WTC11 (cell line): ENCODE data around the gene MAGEE1. TPM values are rescaled to one million over a fixed set of nuclear protein-coding genes. Genes with fewer than 3 reads are reported as not detected.
A peak's percentile ranks its signal among the peaks of the same experiment; 100 is the strongest.

Experiments used
- ATAC-seq: fragments of 200-7000 bp; cut with Tn5 transposase; 2 replicates; pipeline ENCODE4 v1.10.0; 2021; ENCODE audit warnings: mild to moderate bottlenecking, moderate library complexity
- Bru-seq: library from RNA; stranded (reverse); fragments of 400-500 nt; gene quantifications from one replicate; lab custom pipeline; 2021; lab: Mats Ljungman, UMichigan
- CTCF ChIA-PET: fragments of 300-600 bp; sonication (Branson Sonifier 250); formaldehyde crosslinking; loops from one replicate; lab custom pipeline; 2021; ENCODE audit warnings: antibody characterized with exemption; lab: Charles Lee
- POLR2A ChIA-PET: fragments of 350-600 bp; sonication (Branson Sonifier 250); formaldehyde crosslinking; loops from one replicate; lab custom pipeline; 2021; ENCODE audit warnings: antibody characterized with exemption; lab: Charles Lee
- DNase-seq: peaks from one replicate; pipeline ENCODE4 v3.0.0; 2021; ENCODE audit warnings: low spot score
- H3K27ac Mint-ChIP-seq: 2 replicates; pipeline ENCODE4 v1.8.0; 2021; ENCODE audit warnings: mixed read lengths
- H3K27me3 Mint-ChIP-seq: 2 replicates; pipeline ENCODE4 v1.8.0; 2021; ENCODE audit warnings: low read depth, mild to moderate bottlenecking, moderate library complexity, mixed read lengths
- H3K36me3 Mint-ChIP-seq: 2 replicates; pipeline ENCODE4 v1.8.0; 2021; ENCODE audit warnings: mixed read lengths
- H3K4me1 Mint-ChIP-seq: 2 replicates; pipeline ENCODE4 v1.8.0; 2022; ENCODE audit warnings: mixed read lengths
- H3K4me3 Mint-ChIP-seq: 2 replicates; pipeline ENCODE4 v1.8.0; 2021; ENCODE audit warnings: mild to moderate bottlenecking, moderate library complexity, mixed read lengths
- H3K9me3 Mint-ChIP-seq: 2 replicates; pipeline ENCODE4 v1.8.0; 2021; ENCODE audit warnings: mixed read lengths
- ATF6 ChIP-seq: sonication (generic); formaldehyde crosslinking; IDR thresholded peaks from 2 replicates; pipeline ENCODE4 v1.8.1; 2023; ENCODE audit warnings: mild to moderate bottlenecking, missing genetic modification reagents
- CBFB ChIP-seq: sonication (generic); formaldehyde crosslinking; IDR thresholded peaks from 2 replicates; pipeline ENCODE4 v1.8.1; 2022; ENCODE audit warnings: mild to moderate bottlenecking, low read depth, missing genetic modification reagents
- CDX4 ChIP-seq: fragments of 250-450 bp; sonication (Bioruptor Pico); IDR thresholded peaks from 2 replicates; pipeline ENCODE4 v1.9.0; 2021; ENCODE audit warnings: moderate library complexity, mild to moderate bottlenecking, inconsistent platforms, borderline replicate concordance
- CREM ChIP-seq: sonication (generic); formaldehyde crosslinking; IDR thresholded peaks from 2 replicates; pipeline ENCODE4 v1.8.1; 2022; ENCODE audit warnings: mild to moderate bottlenecking, missing genetic modification reagents, moderate library complexity
- ELF4 ChIP-seq: sonication (generic); formaldehyde crosslinking; IDR thresholded peaks from 2 replicates; pipeline ENCODE4 v1.8.1; 2022; ENCODE audit warnings: low read depth, mild to moderate bottlenecking, moderate library complexity, missing genetic modification reagents
- ESRRA ChIP-seq: sonication (generic); formaldehyde crosslinking; IDR thresholded peaks from 2 replicates; pipeline ENCODE4 v1.8.1; 2022; ENCODE audit warnings: mild to moderate bottlenecking, missing genetic modification reagents, borderline replicate concordance
- FOXP4 ChIP-seq: sonication (generic); formaldehyde crosslinking; IDR thresholded peaks from 2 replicates; pipeline ENCODE4 v1.8.0; 2022; ENCODE audit warnings: mild to moderate bottlenecking, missing genetic modification reagents
- HMGA2 ChIP-seq: fragments of 250-450 bp; sonication (Bioruptor Pico); IDR thresholded peaks from 2 replicates; pipeline ENCODE4 v1.4.0; 2021; ENCODE audit warnings: mild to moderate bottlenecking, moderate library complexity
- MLX ChIP-seq: sonication (generic); formaldehyde crosslinking; IDR thresholded peaks from 2 replicates; pipeline ENCODE4 v1.8.1; 2023; ENCODE audit warnings: mild to moderate bottlenecking, missing genetic modification reagents, moderate library complexity
- MXD4 ChIP-seq: fragments of 250-450 bp; sonication (Bioruptor Pico); IDR thresholded peaks from 2 replicates; pipeline ENCODE4 v1.8.0; 2021; ENCODE audit warnings: mild to moderate bottlenecking, moderate library complexity, borderline replicate concordance
- NFE2L1 ChIP-seq: sonication (generic); formaldehyde crosslinking; IDR thresholded peaks from 2 replicates; pipeline ENCODE4 v1.8.1; 2023; ENCODE audit warnings: missing genetic modification reagents
- NR1H2 ChIP-seq: sonication (generic); formaldehyde crosslinking; IDR thresholded peaks from 2 replicates; pipeline ENCODE4 v1.9.0; 2021; ENCODE audit warnings: mild to moderate bottlenecking, moderate library complexity, missing genetic modification reagents
- NR2C2 ChIP-seq: sonication (generic); formaldehyde crosslinking; IDR thresholded peaks from 2 replicates; pipeline ENCODE4 v1.8.0; 2022; ENCODE audit warnings: mild to moderate bottlenecking, missing genetic modification reagents
- OVOL2 ChIP-seq: fragments of 250-450 bp; sonication (Bioruptor Pico); IDR thresholded peaks from 2 replicates; pipeline ENCODE4 v1.9.0; 2021; ENCODE audit warnings: mild to moderate bottlenecking, borderline replicate concordance
- RELA ChIP-seq: sonication (generic); formaldehyde crosslinking; IDR thresholded peaks from 2 replicates; pipeline ENCODE4 v1.8.1; 2022; ENCODE audit warnings: missing genetic modification reagents, mild to moderate bottlenecking, borderline replicate concordance
- USF2 ChIP-seq: sonication (generic); formaldehyde crosslinking; IDR thresholded peaks from 2 replicates; pipeline ENCODE4 v1.8.1; 2023; ENCODE audit warnings: mild to moderate bottlenecking, missing genetic modification reagents, moderate library complexity
- ZBTB43 ChIP-seq: sonication (generic); formaldehyde crosslinking; IDR thresholded peaks from 2 replicates; pipeline ENCODE4 v1.8.1; 2023; ENCODE audit warnings: mild to moderate bottlenecking, missing genetic modification reagents
- ZNF121 ChIP-seq: sonication (generic); formaldehyde crosslinking; IDR thresholded peaks from 2 replicates; pipeline ENCODE4 v1.8.0; 2023; ENCODE audit warnings: missing genetic modification reagents
- ZNF138 ChIP-seq: sonication (generic); formaldehyde crosslinking; conservative IDR thresholded peaks from 2 replicates; pipeline ENCODE4 v1.8.1; 2022; ENCODE audit warnings: mild to moderate bottlenecking, moderate library complexity, missing genetic modification reagents
- ZNF263 ChIP-seq: sonication (generic); formaldehyde crosslinking; IDR thresholded peaks from 2 replicates; pipeline ENCODE4 v1.8.1; 2022; ENCODE audit warnings: low read depth, mild to moderate bottlenecking, moderate library complexity, missing genetic modification reagents
- ZNF512 ChIP-seq: sonication (generic); formaldehyde crosslinking; IDR thresholded peaks from 2 replicates; pipeline ENCODE4 v1.8.1; 2022; ENCODE audit warnings: missing genetic modification reagents, borderline replicate concordance
- ZSCAN18 ChIP-seq: fragments of 250-450 bp; sonication (Bioruptor Pico); IDR thresholded peaks from 2 replicates; pipeline ENCODE4 v2.1.2; 2022; ENCODE audit warnings: mild to moderate bottlenecking, moderate library complexity
- long read RNA-seq, 3 experiments: library from RNA in 1 of 3; library from capped mRNA in 1 of 3; library from polyadenylated mRNA in 1 of 3; unstranded in 2 of 3; stranded (forward) in 1 of 3; transcript quantifications; one replicate each; pipeline ENCODE4 v2.0.0, GENCODE V29; 2021
- total RNA-seq: library from RNA; stranded (reverse); gene quantifications from 3 replicates; pipeline ENCODE4 v1.2.3, GENCODE V29; 2021

Gene MAGEE1
- 7.3 to 9.2 TPM (median 8.0 TPM) in 3 replicates for total RNA-seq
- percentile 73 among the genes with signal in this experiment for Bru-seq, nascent RNA
- long read RNA-seq, experiment 1, transcript MAGEE1-201 (1 exons, 3,630 nt), result major isoform, 19 of 19 reads
- long read RNA-seq, experiment 1, partial matches to known transcripts, result 0 of 19 reads
- long read RNA-seq, experiment 1, other reads (novel, unspliced or antisense), result 0 of 19 reads
- long read RNA-seq, experiment 2, transcript MAGEE1-201 (1 exons, 3,630 nt), result major isoform, 15 of 15 reads
- long read RNA-seq, experiment 2, partial matches to known transcripts, result 0 of 15 reads
- long read RNA-seq, experiment 2, other reads (novel, unspliced or antisense), result 0 of 15 reads
- long read RNA-seq, experiment 3, partial matches to known transcripts, result 0 of 1 reads
- long read RNA-seq, experiment 3, other reads (novel, unspliced or antisense), result 0 of 1 reads

GRCh38 chrX:76427560-76428242 lies at the start of gene MAGEE1:
Gene MAGEE1, plus strand, starts transcription at chrX:76427710. Its CDS starts 221 bp downstream, at chrX:76427931.
- POLR2A ChIA-PET, result no interaction called here
- no peaks in the 10 kb centered on the region for H3K9me3 Mint-ChIP-seq
- CTCF ChIA-PET, result interaction anchor here (1.2 kb wide), 1 partner anchor 27 kb away, joined by 5 read pairs; no protein-coding TSS in a partner anchor
- ATAC-seq (peak; percentile 72), DNase-seq (peak; percentile 75)
- peaks cover 4% of the 10 kb centered on the region; the same call in 1 of the 2 replicates for H3K4me1 Mint-ChIP-seq
- peak within 1 kb of the TSS; percentile 79 for H3K4me3 Mint-ChIP-seq
- peak within 1 kb of the TSS; percentile 53; the same call in 1 of the 2 replicates for H3K27ac Mint-ChIP-seq
- TF ChIP-seq FOXP4 (0 out of 2 replicates have a peak, but pooled peaks have one; percentile 35), RELA (no peak), NR1H2 (CRISPR knock-in tag) (no peak), OVOL2 (CRISPR knock-in tag) (no peak), ZSCAN18 (CRISPR knock-in tag) (no peak), NFE2L1 (CRISPR knock-in tag) (no peak), CDX4 (no peak)
- no peaks in the 10 kb centered on the region for H3K36me3 Mint-ChIP-seq
- H3K27me3 Mint-ChIP-seq, result no peaks in the 10 kb centered on the region; the same call in 1 of the 2 replicates

GRCh38 chrX:76398970-76399369 lies 28.5 kb upstream of the MAGEE1 start:
- ChIA-PET CTCF (no interaction called here), POLR2A (no interaction called here)
- H3K36me3 Mint-ChIP-seq, result peaks cover 2% of the 10 kb centered on the region; the same call in 1 of the 2 replicates
- ATAC-seq (no peak), DNase-seq (no peak)
- H3K9me3 Mint-ChIP-seq, result peaks cover 14% of the 10 kb centered on the region
- H3K4me3 Mint-ChIP-seq, result no peak overlapping the region
- no peaks in the 10 kb centered on the region for H3K4me1 Mint-ChIP-seq
- H3K27me3 Mint-ChIP-seq, result peaks cover 3% of the 10 kb centered on the region; the same call in 1 of the 2 replicates
- H3K27ac Mint-ChIP-seq, result no peak overlapping the region
- no peak for TF ChIP-seq CBFB (CRISPR knock-in tag)
- no peak for TF ChIP-seq MLX (CRISPR knock-in tag)
- no peak for TF ChIP-seq ZNF138 (CRISPR knock-in tag)
- no peak for TF ChIP-seq ZBTB43
- TF ChIP-seq ZNF121 (CRISPR knock-in tag), result no peak
- no peak for TF ChIP-seq MXD4
- no peak for TF ChIP-seq ZNF263 (CRISPR knock-in tag)
- no peak for TF ChIP-seq NR2C2 (CRISPR knock-in tag)
- TF ChIP-seq USF2 (CRISPR knock-in tag), result no peak
- no peak for TF ChIP-seq ESRRA (CRISPR knock-in tag)
- TF ChIP-seq ELF4 (CRISPR knock-in tag), result no peak
- no peak for TF ChIP-seq ZNF512
- no peak for TF ChIP-seq CREM (CRISPR knock-in tag)
- TF ChIP-seq ATF6 (CRISPR knock-in tag), result no peak
- TF ChIP-seq HMGA2 (CRISPR knock-in tag), result no peak
